ENCODE data around the gene CEBPA. TPM values are rescaled to one million over a fixed set of nuclear protein-coding genes. Genes with fewer than 3 reads are reported as not detected.

Gene CEBPA
- total RNA-seq, 1 experiment from 2014 or later, result 5.9 TPM

- no peaks in the 10 kb centered on the region for H3K27me3 ChIP-seq
- H3K27ac ChIP-seq, result no peak overlapping the region
- H3K4me1 ChIP-seq, result no peaks in the 10 kb centered on the region
- H3K36me3 ChIP-seq, result no peaks in the 10 kb centered on the region
- H3K9me3 ChIP-seq (replicated peaks), result no peaks in the 10 kb centered on the region
- H3K4me3 ChIP-seq, result no peak overlapping the region
- DNase-seq, result no peak
Observed at GRCh38 chr19:33312065-33312464, 9.7 kb upstream of the CEBPA start.

DNA sequence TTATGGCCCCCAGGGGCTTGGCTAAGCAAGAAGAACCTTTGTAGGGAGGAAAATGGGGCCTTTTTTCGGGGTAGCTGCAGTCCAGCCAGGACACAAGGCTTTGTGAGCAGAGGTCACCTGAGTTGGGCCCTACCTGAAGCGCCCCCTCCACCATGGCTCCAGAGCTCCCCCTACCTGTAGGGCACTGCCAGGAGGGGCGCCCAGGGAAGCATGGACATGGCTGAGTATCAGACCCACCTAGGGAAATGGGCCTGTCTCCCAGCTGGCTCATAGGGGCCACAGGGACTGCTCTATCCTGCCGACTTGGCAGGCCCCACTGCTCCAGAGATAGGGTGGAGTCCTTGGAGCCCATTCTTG, 9.0 kb upstream of the CEBPA start:
- no peaks in the 10 kb centered on the region for H3K27me3 ChIP-seq
- H3K4me3 ChIP-seq, result no peak overlapping the region
- DNase-seq, result no peak
- H3K4me1 ChIP-seq, result no peaks in the 10 kb centered on the region
- no peak overlapping the region for H3K27ac ChIP-seq
- no peaks in the 10 kb centered on the region for H3K9me3 ChIP-seq (replicated peaks)
- no peaks in the 10 kb centered on the region for H3K36me3 ChIP-seq

GRCh38 chr19:33310606-33311325, 8.4 kb upstream of the CEBPA start:
- Histone ChIP-seq H3K27me3 (no peaks in the 10 kb centered on the region), H3K9me3 (replicated peaks) (no peaks in the 10 kb centered on the region), H3K36me3 (no peaks in the 10 kb centered on the region), H3K4me3 (no peak overlapping the region), H3K27ac (no peak overlapping the region), H3K4me1 (no peaks in the 10 kb centered on the region)
- DNase-seq, result no peak

- no peak for DNase-seq
- Histone ChIP-seq H3K9me3 (replicated peaks) (no peaks in the 10 kb centered on the region), H3K27me3 (no peaks in the 10 kb centered on the region), H3K4me3 (no peak overlapping the region), H3K27ac (no peak overlapping the region), H3K36me3 (no peaks in the 10 kb centered on the region), H3K4me1 (no peaks in the 10 kb centered on the region)
Observed at GRCh38 chr19:33309826-33310225, 7.5 kb upstream of the CEBPA start.

DNA sequence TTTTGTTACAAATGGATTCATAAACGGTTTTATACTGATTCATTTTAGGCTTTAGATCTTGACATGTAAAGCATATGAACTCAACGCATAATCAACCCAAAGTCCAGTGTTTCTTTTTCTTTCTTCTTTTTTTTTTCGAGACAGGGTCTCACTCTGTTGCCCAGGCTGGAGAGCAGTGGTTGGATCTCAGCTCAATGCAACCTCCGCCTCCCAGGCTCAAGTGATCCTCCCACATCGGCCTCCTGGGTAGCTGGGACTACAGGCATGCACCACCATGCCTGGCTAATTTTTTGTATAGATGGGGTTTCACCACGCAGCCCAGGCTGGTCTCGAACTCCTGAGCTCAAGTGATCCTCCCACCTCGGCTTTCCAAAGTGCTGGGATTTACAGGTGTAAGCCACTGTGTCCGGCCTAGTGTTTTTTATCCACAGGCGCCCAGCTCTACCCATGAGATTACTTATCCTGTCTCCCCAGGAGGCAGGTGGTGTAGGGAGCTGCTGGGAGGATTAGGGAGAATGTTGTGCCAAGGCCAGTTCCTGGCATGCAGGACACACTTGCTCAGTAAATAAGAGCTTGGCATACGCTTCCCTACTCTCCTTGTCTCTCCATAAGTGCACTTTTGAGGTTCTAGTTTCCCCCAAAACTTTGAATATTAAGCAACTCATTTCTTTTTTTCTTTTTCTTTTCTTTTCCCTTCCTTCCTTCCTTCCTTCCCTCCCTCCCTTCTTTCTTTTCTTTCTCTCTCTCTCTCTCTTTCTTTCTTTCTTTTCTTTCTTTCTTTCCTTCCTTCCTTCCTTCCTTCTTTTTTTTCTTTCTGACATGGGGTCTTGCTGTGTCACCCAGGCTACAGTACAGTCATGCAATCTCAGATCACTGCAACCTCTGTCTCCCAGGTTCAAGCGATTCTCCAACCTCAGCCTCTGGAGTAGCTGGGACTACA, 4.8 kb upstream of the CEBPA start:
- no peaks in the 10 kb centered on the region for H3K36me3 ChIP-seq

DNA sequence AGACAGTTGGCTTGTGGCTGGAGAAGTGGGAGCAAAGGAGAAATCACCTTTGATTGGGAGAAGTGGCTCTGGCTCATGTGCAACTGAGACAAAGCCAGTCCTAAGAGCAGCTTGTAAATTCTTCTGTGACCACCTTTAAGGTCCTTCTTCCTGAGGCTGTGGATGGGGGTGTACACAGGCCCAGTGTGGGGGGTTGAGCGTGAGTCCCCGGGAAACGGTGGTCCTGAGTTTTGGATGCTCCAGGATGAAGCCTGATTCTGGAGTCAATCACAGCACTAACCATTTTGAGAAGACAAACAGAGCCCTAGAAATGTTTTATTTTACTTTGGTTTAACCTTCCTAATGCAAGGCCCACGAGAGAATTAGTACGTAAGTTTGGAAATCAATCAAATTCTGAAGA, 3.9 kb upstream of the CEBPA start:
- Histone ChIP-seq H3K36me3 (no peaks in the 10 kb centered on the region), H3K9me3 (replicated peaks) (no peaks in the 10 kb centered on the region), H3K4me1 (no peaks in the 10 kb centered on the region; the same call in 1 of the 2 replicates), H3K27ac (no peak overlapping the region), H3K4me3 (no peak overlapping the region), H3K27me3 (no peaks in the 10 kb centered on the region)
- no peak for DNase-seq

More for the DNA sequence above, 4.8 kb upstream of the CEBPA start:
- Histone ChIP-seq H3K4me3 (no peak overlapping the region), H3K27ac (no peak overlapping the region), H3K4me1 (no peaks in the 10 kb centered on the region; the same call in 1 of the 2 replicates), H3K9me3 (replicated peaks) (no peaks in the 10 kb centered on the region), H3K27me3 (no peaks in the 10 kb centered on the region)
- DNase-seq, result no peak

GRCh38 chr19:33304760-33305647, 2.7 kb upstream of the CEBPA start:
- Histone ChIP-seq H3K9me3 (replicated peaks) (no peaks in the 10 kb centered on the region), H3K4me1 (no peaks in the 10 kb centered on the region; the same call in 1 of the 2 replicates), H3K27ac (no peak overlapping the region), H3K4me3 (no peak overlapping the region), H3K27me3 (no peaks in the 10 kb centered on the region), H3K36me3 (no peaks in the 10 kb centered on the region)
- no peak for DNase-seq

GRCh38 chr19:33304371-33304759, 2.0 kb upstream of the CEBPA start:
- H3K36me3 ChIP-seq, result no peaks in the 10 kb centered on the region
- DNase-seq, result no peak
- H3K27ac ChIP-seq, result no peak overlapping the region
- no peaks in the 10 kb centered on the region for H3K9me3 ChIP-seq (replicated peaks)
- H3K4me1 ChIP-seq, result no peaks in the 10 kb centered on the region; the same call in 1 of the 2 replicates
- H3K4me3 ChIP-seq, result no peak overlapping the region
- no peaks in the 10 kb centered on the region for H3K27me3 ChIP-seq

GRCh38 chr19:33303791-33304345, 1.5 kb upstream of the CEBPA start:
- H3K4me1 ChIP-seq, result no peaks in the 10 kb centered on the region; the same call in 1 of the 2 replicates
- H3K27ac ChIP-seq, result no peak overlapping the region; the same call in 1 of the 2 replicates
- no peaks in the 10 kb centered on the region for H3K27me3 ChIP-seq
- peak overlapping the region; percentile 70 for H3K4me3 ChIP-seq
- H3K9me3 ChIP-seq (replicated peaks), result no peaks in the 10 kb centered on the region
- DNase-seq, result no peak
- no peaks in the 10 kb centered on the region for H3K36me3 ChIP-seq

- DNase-seq, result peak; percentile 82 to 86
- Histone ChIP-seq H3K36me3 (no peaks in the 10 kb centered on the region), H3K4me1 (no peaks in the 10 kb centered on the region; the same call in 1 of the 2 replicates), H3K4me3 (peak overlapping the region; percentile 70), H3K9me3 (replicated peaks) (no peaks in the 10 kb centered on the region), H3K27me3 (no peaks in the 10 kb centered on the region), H3K27ac (peak overlapping the region; percentile 70)
Observed at GRCh38 chr19:33302974-33303790, 848 bp upstream of the CEBPA start.

- Histone ChIP-seq H3K36me3 (no peaks in the 10 kb centered on the region), H3K27ac (no peak overlapping the region), H3K4me3 (peak overlapping the region; percentile 70), H3K9me3 (replicated peaks) (no peaks in the 10 kb centered on the region), H3K27me3 (no peaks in the 10 kb centered on the region), H3K4me1 (peaks cover 8% of the 10 kb centered on the region)
- DNase-seq, result no peak
Observed at GRCh38 chr19:33301900-33302174, 497 bp downstream of the CEBPA start.

- DNase-seq, result no peak
- Histone ChIP-seq H3K27me3 (no peaks in the 10 kb centered on the region), H3K9me3 (replicated peaks) (no peaks in the 10 kb centered on the region), H3K4me1 (peaks cover 8% of the 10 kb centered on the region), H3K27ac (no peak overlapping the region), H3K36me3 (no peaks in the 10 kb centered on the region), H3K4me3 (no peak overlapping the region)
Observed at GRCh38 chr19:33301144-33301899, 1.0 kb downstream of the CEBPA start.

- H3K27me3 ChIP-seq, result no peaks in the 10 kb centered on the region
Observed at GRCh38 chr19:33300894-33301143, 1.5 kb downstream of the CEBPA start.

More at GRCh38 chr19:33300894-33301143, 1.5 kb downstream of the CEBPA start:
- Histone ChIP-seq H3K9me3 (replicated peaks) (no peaks in the 10 kb centered on the region), H3K4me1 (peaks cover 8% of the 10 kb centered on the region), H3K27ac (no peak overlapping the region), H3K4me3 (no peak overlapping the region), H3K36me3 (no peaks in the 10 kb centered on the region)
- DNase-seq, result no peak

Measured in SJCRH30 (cell line).